OCI-LY7 (cell line): ENCODE results near the gene FAF2. TPM values are rescaled to one million over a fixed set of nuclear protein-coding genes. Genes with fewer than 3 reads are reported as not detected.

Source experiments
- BruUV-seq: library from RNA; stranded (reverse); fragments of 400-500 nt; replicated peaks from 2 replicates; lab custom pipeline; 2021; lab: Mats Ljungman, UMichigan
- CTCF ChIA-PET: fragments of 300-600 bp; sonication (Branson Sonifier 250); formaldehyde crosslinking; loops from one replicate; lab custom pipeline; 2022; ENCODE audit warnings: antibody characterized with exemption; ENCODE audit not compliant: unreplicated experiment; lab: Charles Lee
- POLR2A ChIA-PET: fragments of 300-600 bp; sonication (Branson Sonifier 250); formaldehyde crosslinking; loops from one replicate; lab custom pipeline; 2022; ENCODE audit warnings: antibody characterized with exemption; lab: Charles Lee
- DNase-seq: peaks from one replicate; pipeline ENCODE4 v3.0.0-alpha.2; 2015; ENCODE audit warnings: low spot score
- H2AFZ ChIP-seq: fragments of 200-600 bp; sonication (generic), shearing (Covaris generic); 2 replicates; pipeline ENCODE4 v1.6.1; 2014; ENCODE audit warnings: mild to moderate bottlenecking, antibody characterized with exemption, low read length, moderate library complexity
- H3K27ac ChIP-seq: fragments of 200-600 bp; sonication (generic); 2 replicates; pipeline ENCODE4 v1.5.1; 2014; ENCODE audit warnings: mixed run types, low read depth, mild to moderate bottlenecking, moderate library complexity, low read length, inconsistent platforms; ENCODE audit not compliant: poor library complexity, severe bottlenecking
- H3K36me3 ChIP-seq: fragments of 200-600 bp; sonication (generic); 2 replicates; pipeline ENCODE4 v1.6.1; 2014; ENCODE audit warnings: mild to moderate bottlenecking, antibody characterized with exemption, low read length, moderate library complexity, mixed read lengths; ENCODE audit not compliant: insufficient read depth
- H3K4me1 ChIP-seq: fragments of 200-600 bp; sonication (generic); 2 replicates; pipeline ENCODE4 v1.5.1; 2014; ENCODE audit warnings: mild to moderate bottlenecking, low read length; ENCODE audit not compliant: insufficient read depth, poor library complexity, severe bottlenecking
- H3K4me2 ChIP-seq: fragments of 200-600 bp; sonication (generic); 2 replicates; pipeline ENCODE4 v1.6.1; 2014; ENCODE audit warnings: mild to moderate bottlenecking, low read length
- H3K4me3 ChIP-seq: fragments of 200-600 bp; sonication (generic); 2 replicates; pipeline ENCODE4 v1.5.1; 2014; ENCODE audit warnings: mild to moderate bottlenecking, low read depth, low read length; ENCODE audit not compliant: poor library complexity, severe bottlenecking
- H3K79me2 ChIP-seq: fragments of 200-600 bp; sonication (generic); 2 replicates; pipeline ENCODE4 v1.6.1; 2016; ENCODE audit warnings: low read depth, mild to moderate bottlenecking, low read length, moderate library complexity, mixed read lengths; ENCODE audit not compliant: insufficient read depth
- H3K9me2 ChIP-seq: fragments of 200-600 bp; sonication (generic); 2 replicates; pipeline ENCODE4 v1.6.1; 2016; ENCODE audit warnings: mild to moderate bottlenecking, low read length, mixed read lengths; ENCODE audit not compliant: insufficient read depth
- H3K9me3 ChIP-seq: fragments of 200-600 bp; sonication (generic); 2 replicates; pipeline ENCODE4 v1.6.1; 2014; ENCODE audit warnings: mild to moderate bottlenecking, mixed run types, low read length, mixed read lengths
- H4K20me1 ChIP-seq: fragments of 200-600 bp; sonication (generic); 2 replicates; pipeline ENCODE4 v1.6.1; 2014; ENCODE audit warnings: mild to moderate bottlenecking, antibody characterized with exemption, low read length, moderate library complexity, mixed read lengths; ENCODE audit not compliant: insufficient read depth
- CTCF ChIP-seq: fragments of 200-600 bp; sonication (generic); conservative IDR thresholded peaks from 2 replicates; pipeline ENCODE4 v1.5.1; 2014; ENCODE audit warnings: mild to moderate bottlenecking, antibody characterized with exemption, low read length, moderate library complexity, mixed read lengths
- EZH2phosphoT487 ChIP-seq: fragments of 200-600 bp; sonication (generic); IDR thresholded peaks from 2 replicates; pipeline ENCODE4 v1.6.1; 2018; ENCODE audit warnings: low read depth, borderline replicate concordance, mild to moderate bottlenecking, mixed run types, antibody characterized with exemption, low read length, moderate library complexity, mixed read lengths
- intact Hi-C: fragments of 100-400 bp; cut with micrococcal nuclease; formaldehyde crosslinking; loops from one replicate; pipeline ENCODE4 v1.10.0; 2022; ENCODE audit not compliant: unreplicated experiment
- total RNA-seq, 2 experiments: library from RNA; depleted of rRNA in 1 of 2; stranded (reverse); fragments of >200 nt in 1 of 2; shearing (Covaris generic) in 1 of 2; gene quantifications; 2 replicates each; pipeline ENCODE4 v1.2.3, GENCODE V29; 2014 to 2022

FAF2 gene
- total RNA-seq, 2 experiments from 2014 or later, result 36.9 to 49.7 TPM

DNA sequence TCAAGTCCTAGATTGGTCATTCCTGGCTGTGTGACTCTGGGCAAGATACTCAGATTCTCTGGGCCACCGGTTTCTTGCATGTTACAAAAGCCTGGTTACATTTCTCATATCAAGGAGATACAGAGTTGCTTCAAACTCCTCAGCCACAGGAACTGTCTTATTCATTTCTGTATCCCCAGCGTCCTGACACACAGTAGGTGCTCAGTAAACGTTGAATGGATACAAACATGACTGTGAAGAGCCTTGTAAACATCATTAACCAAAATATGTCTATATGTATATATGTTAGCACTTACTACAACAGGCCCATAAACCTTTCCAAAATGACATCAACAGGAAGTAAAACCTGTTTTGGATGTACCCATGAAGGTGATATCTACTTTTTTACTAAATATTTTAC lies 33.5 kb upstream of the FAF2 start:
- intact Hi-C loops, result no loop called here
- Histone ChIP-seq H3K4me3 (peak overlapping the region; percentile 86), H3K36me3 (peaks cover 6% of the 10 kb centered on the region; the same call in 1 of the 2 replicates), H4K20me1 (no peaks in the 10 kb centered on the region), H2AFZ (no peak overlapping the region), H3K9me3 (no peaks in the 10 kb centered on the region), H3K9me2 (no peaks in the 10 kb centered on the region), H3K4me1 (peaks cover 25% of the 10 kb centered on the region), H3K4me2 (peak overlapping the region; percentile 94), H3K79me2 (peaks cover 11% of the 10 kb centered on the region; the same call in 1 of the 2 replicates), H3K27ac (no peak overlapping the region)
- TSS peak; percentile 77 for BruUV-seq
- DNase-seq, result no peak
- TF ChIP-seq CTCF, result no peak
- TF ChIP-seq EZH2phosphoT487, result no peak
- POLR2A ChIA-PET, result no interaction called here
- CTCF ChIA-PET, result no interaction called here

DNA sequence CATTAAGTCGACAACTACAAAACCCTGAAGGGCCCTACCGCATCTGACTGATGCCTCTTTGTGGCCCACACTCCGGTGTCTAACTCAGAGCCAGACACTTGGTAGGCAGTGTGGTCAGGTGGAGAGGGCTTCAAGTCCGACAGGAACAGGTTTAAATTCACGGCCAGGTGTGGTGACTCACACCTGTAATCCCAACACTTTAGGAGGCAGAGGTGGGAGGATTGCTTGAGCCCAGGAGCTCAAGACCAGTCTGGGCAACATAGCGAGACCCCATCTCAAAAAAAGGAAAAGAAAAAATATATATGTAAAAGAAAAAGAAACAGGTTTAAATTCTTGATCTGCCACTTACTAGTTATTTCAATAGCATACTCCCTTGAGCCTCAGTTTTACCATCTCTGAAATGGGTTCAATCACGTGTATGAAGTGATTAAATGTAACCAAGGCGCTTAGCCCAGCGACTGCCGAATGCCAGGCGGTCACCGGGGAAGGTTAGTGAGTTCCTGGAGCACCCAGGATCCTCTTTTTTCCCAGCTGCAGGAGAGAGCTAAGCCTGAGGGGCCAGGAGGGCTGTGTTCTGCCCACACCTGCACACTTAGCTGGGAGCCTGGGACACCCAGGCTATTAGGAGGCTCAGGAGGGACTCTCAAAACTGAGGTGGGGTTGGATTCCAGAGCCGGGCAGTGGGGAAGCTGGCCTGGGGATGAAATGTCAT lies 32.8 kb upstream of the FAF2 start:
- Histone ChIP-seq H3K79me2 (peaks cover 11% of the 10 kb centered on the region; the same call in 1 of the 2 replicates), H2AFZ (peak overlapping the region; percentile 60; the same call in 1 of the 2 replicates), H3K4me2 (peak overlapping the region; percentile 94), H3K9me3 (peaks cover 2% of the 10 kb centered on the region; the same call in 1 of the 2 replicates), H3K4me1 (peaks cover 25% of the 10 kb centered on the region), H3K36me3 (no peaks in the 10 kb centered on the region), H3K9me2 (no peaks in the 10 kb centered on the region), H3K27ac (peak overlapping the region; percentile 2), H3K4me3 (peak overlapping the region; percentile 86), H4K20me1 (no peaks in the 10 kb centered on the region)
- TF ChIP-seq EZH2phosphoT487, result no peak
- no peak for TF ChIP-seq CTCF
- ChIA-PET CTCF (no interaction called here), POLR2A (interaction anchor here (0.6 to 0.7 kb wide), 2 partner anchors 123 to 1034 kb away, joined by 3 to 4 read pairs; no protein-coding TSS in a partner anchor)
- BruUV-seq, result no TSS peak
- intact Hi-C loops, result no loop called here
- DNase-seq, result peak; percentile 18
